Subcutaneous abdominal adipose tissue (tissue), 5 donors: ENCODE data around the gene RMND5B.
"Not testable (repeated sequence)": the region's sequence is repeated elsewhere in the genome, so short reads cannot be mapped to it uniquely, and the experiment has no call there.

Experiments
- H3K27ac ChIP-seq: one replicate; pipeline ENCODE4 v1.7.0; 2013; ENCODE audit warnings: low read depth, mild to moderate bottlenecking, inconsistent platforms, low read length, moderate library complexity
- H3K27me3 ChIP-seq, 5 donors: one replicate each; pipeline ENCODE4 v1.7.0; 2013; ENCODE audit warnings: low read length in 5 of 5, inconsistent platforms in 1 of 5; ENCODE audit not compliant: control insufficient read depth in 5 of 5, insufficient read depth in 4 of 5
- H3K36me3 ChIP-seq, 5 donors: one replicate each; pipeline ENCODE4 v1.7.0; 2013; ENCODE audit warnings: low read length in 5 of 5; ENCODE audit not compliant: control insufficient read depth in 5 of 5, insufficient read depth in 5 of 5
- H3K4me1 ChIP-seq, 5 donors: one replicate each; pipeline ENCODE4 v1.7.0; 2013; ENCODE audit warnings: low read length in 5 of 5, mild to moderate bottlenecking in 3 of 5, moderate library complexity in 1 of 5; ENCODE audit not compliant: control insufficient read depth in 5 of 5, insufficient read depth in 5 of 5
- H3K4me3 ChIP-seq, 5 donors: one replicate each; pipeline ENCODE4 v1.7.0; 2013; ENCODE audit warnings: low read length in 5 of 5, low read depth in 1 of 5
- H3K9ac ChIP-seq, 5 donors: one replicate each; pipeline ENCODE4 v1.7.0; 2013; ENCODE audit warnings: low read length in 5 of 5, mild to moderate bottlenecking in 4 of 5, moderate library complexity in 3 of 5
- H3K9me3 ChIP-seq, 5 donors: one replicate each; pipeline ENCODE4 v1.7.0; 2013; ENCODE audit warnings: low read length in 5 of 5; ENCODE audit not compliant: control insufficient read depth in 5 of 5
- donor health status: healthy.
- donor health status: healthy.
- donor health status: healthy.
- donor health status: healthy.
- donor health status: healthy.

Gene RMND5B

GRCh38 chr5:178130576-178131445, at the start of gene RMND5B:
Gene RMND5B (plus strand): TSS chr5:178131014. CDS start chr5:178138120, 7,106 bp downstream.
- no peaks in the 10 kb centered on the region for H3K27me3 ChIP-seq
- H3K4me1 ChIP-seq, result peaks cover 4 to 22% (median 15%) of the 10 kb centered on the region in 5 donors
- H3K9me3 ChIP-seq, result no peaks in the 10 kb centered on the region
- H3K4me3 ChIP-seq, result peak within 1 kb of the TSS; percentile 73 to 83 (median 79)
- peak within 1 kb of the TSS; percentile 48 to 94 (median 93) for H3K9ac ChIP-seq
- peaks cover 2 to 15% (median 13%) of the 10 kb centered on the region in 5 donors for H3K36me3 ChIP-seq
- H3K27ac ChIP-seq, result peak within 1 kb of the TSS; percentile 86

GRCh38 chr5:178081571-178082243, 49.1 kb upstream of the RMND5B start:
- Histone ChIP-seq H3K9ac (no peak overlapping the region), H3K36me3 (no peaks in the 10 kb centered on the region), H3K4me1 (no peaks in the 10 kb centered on the region), H3K9me3 (no peaks in the 10 kb centered on the region), H3K27ac (no peak overlapping the region), H3K27me3 (peaks cover 9 to 22% (median 9%) of the 10 kb centered on the region in 5 donors), H3K4me3 (no peak overlapping the region)

- no peak overlapping the region for H3K4me3 ChIP-seq
- H3K9me3 ChIP-seq, result no peaks in the 10 kb centered on the region
- H3K9ac ChIP-seq, result no peak overlapping the region
- H3K27me3 ChIP-seq, result peaks cover 9 to 23% (median 9%) of the 10 kb centered on the region in 5 donors
- H3K27ac ChIP-seq, result no peak overlapping the region
- H3K36me3 ChIP-seq, result no peaks in the 10 kb centered on the region
- no peaks in the 10 kb centered on the region for H3K4me1 ChIP-seq
Observed at GRCh38 chr5:178083922-178084321, 46.9 kb upstream of the RMND5B start.

- no peaks in the 10 kb centered on the region for H3K4me1 ChIP-seq
Observed at GRCh38 chr5:178085316-178085715, 45.5 kb upstream of the RMND5B start.

GRCh38 chr5:178086266-178086665, 44.5 kb upstream of the RMND5B start:
- Histone ChIP-seq H3K27ac (no peak overlapping the region), H3K36me3 (no peaks in the 10 kb centered on the region), H3K9me3 (peaks cover 0 to 6% (median 0%) of the 10 kb centered on the region in 5 donors), H3K27me3 (peaks cover 4 to 23% (median 7%) of the 10 kb centered on the region in 5 donors), H3K4me1 (no peaks in the 10 kb centered on the region), H3K4me3 (no peak overlapping the region), H3K9ac (no peak overlapping the region)

More at GRCh38 chr5:178085316-178085715, 45.5 kb upstream of the RMND5B start:
- Histone ChIP-seq H3K9ac (no peak overlapping the region), H3K27me3 (peaks cover 4 to 23% (median 9%) of the 10 kb centered on the region in 5 donors), H3K36me3 (no peaks in the 10 kb centered on the region), H3K27ac (no peak overlapping the region), H3K9me3 (no peaks in the 10 kb centered on the region), H3K4me3 (no peak overlapping the region)

- H3K27me3 ChIP-seq, result peaks cover 4 to 20% (median 7%) of the 10 kb centered on the region in 5 donors
- not testable (repeated sequence) for H3K4me1 ChIP-seq, H3K9ac ChIP-seq, H3K4me3 ChIP-seq, H3K9me3 ChIP-seq, H3K27ac ChIP-seq, H3K36me3 ChIP-seq
Observed at GRCh38 chr5:178087199-178087598, 43.6 kb upstream of the RMND5B start.

GRCh38 chr5:178090856-178091255, 40.0 kb upstream of the RMND5B start:
- Histone ChIP-seq H3K27me3 (peaks cover 0 to 8% (median 0%) of the 10 kb centered on the region in 5 donors), H3K36me3 (no peaks in the 10 kb centered on the region), H3K4me1 (no peaks in the 10 kb centered on the region), H3K9me3 (peaks cover 0 to 7% (median 0%) of the 10 kb centered on the region in 5 donors), H3K4me3 (no peak overlapping the region), H3K27ac (no peak overlapping the region), H3K9ac (no peak overlapping the region)

- Histone ChIP-seq H3K36me3 (no peaks in the 10 kb centered on the region), H3K9me3 (peaks cover 0 to 7% (median 0%) of the 10 kb centered on the region in 5 donors), H3K4me3 (no peak overlapping the region), H3K27me3 (no peaks in the 10 kb centered on the region), H3K27ac (no peak overlapping the region), H3K9ac (no peak overlapping the region), H3K4me1 (no peaks in the 10 kb centered on the region)
Observed at GRCh38 chr5:178093134-178093533, 37.7 kb upstream of the RMND5B start.

GRCh38 chr5:178094345-178094744, 36.5 kb upstream of the RMND5B start:
- H3K9me3 ChIP-seq, result peaks cover 0 to 7% (median 0%) of the 10 kb centered on the region in 5 donors
- H3K27me3 ChIP-seq, result no peaks in the 10 kb centered on the region
- no peak overlapping the region for H3K27ac ChIP-seq
- H3K4me3 ChIP-seq, result no peak overlapping the region
- no peaks in the 10 kb centered on the region for H3K36me3 ChIP-seq
- no peaks in the 10 kb centered on the region for H3K4me1 ChIP-seq
- no peak overlapping the region for H3K9ac ChIP-seq

- Histone ChIP-seq H3K27me3 (no peaks in the 10 kb centered on the region), H3K36me3 (no peaks in the 10 kb centered on the region), H3K9ac (no peak overlapping the region), H3K27ac (no peak overlapping the region), H3K4me3 (no peak overlapping the region), H3K4me1 (no peaks in the 10 kb centered on the region), H3K9me3 (no peaks in the 10 kb centered on the region)
Observed at GRCh38 chr5:178098685-178099084, 32.1 kb upstream of the RMND5B start.
